Gastroesophageal sphincter (tissue), 3 donors: ENCODE measurements around the gene SV2B.

Source experiments
- POLR2AphosphoS5 ChIP-seq: sonication (generic); formaldehyde crosslinking; IDR thresholded peaks from one replicate; pipeline ENCODE4 v1.6.1; 2017; ENCODE audit warnings: antibody characterized with exemption
- TF ChIP-seq, protein P1 (sequence below), 4 experiments: fragments of 200-600 bp in 2 of 4; fragments of 450-650 bp in 2 of 4; sonication (generic) in 1 of 4; IDR thresholded peaks; one replicate each; pipeline ENCODE4 v1.5.1; 2017 to 2019; ENCODE audit warnings: antibody characterized with exemption in 4 of 4, mild to moderate bottlenecking in 2 of 4, moderate library complexity in 2 of 4

DNA sequence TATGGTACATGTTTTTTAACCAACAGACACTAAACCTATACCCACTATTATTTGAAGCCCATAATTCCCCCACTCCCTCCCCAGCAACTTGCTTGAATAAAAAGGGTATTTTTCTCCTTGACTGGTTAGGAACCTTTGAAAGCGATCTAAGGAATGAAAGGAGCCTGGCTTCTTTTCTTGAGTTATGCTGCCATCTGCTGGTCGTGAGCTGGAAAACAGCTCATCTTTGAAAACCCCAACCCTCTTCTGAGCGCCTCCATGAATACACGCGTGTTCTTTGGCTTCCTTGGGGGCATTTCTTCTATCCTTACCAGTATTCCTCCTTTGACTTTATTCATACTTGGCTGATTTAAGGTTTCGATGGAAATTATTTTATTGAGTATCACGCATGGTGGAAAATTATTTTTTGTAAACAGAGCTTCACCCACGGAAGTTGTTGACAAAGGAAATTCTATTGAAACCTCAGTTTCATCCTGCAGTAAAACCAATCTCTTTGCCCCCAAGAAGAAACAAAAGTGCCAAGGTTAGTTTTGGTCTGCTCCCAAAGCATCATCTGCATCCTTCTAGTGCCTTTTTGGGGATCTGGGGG is 171.6 kb downstream of the SV2B start:
- TF ChIP-seq, protein P1, sequence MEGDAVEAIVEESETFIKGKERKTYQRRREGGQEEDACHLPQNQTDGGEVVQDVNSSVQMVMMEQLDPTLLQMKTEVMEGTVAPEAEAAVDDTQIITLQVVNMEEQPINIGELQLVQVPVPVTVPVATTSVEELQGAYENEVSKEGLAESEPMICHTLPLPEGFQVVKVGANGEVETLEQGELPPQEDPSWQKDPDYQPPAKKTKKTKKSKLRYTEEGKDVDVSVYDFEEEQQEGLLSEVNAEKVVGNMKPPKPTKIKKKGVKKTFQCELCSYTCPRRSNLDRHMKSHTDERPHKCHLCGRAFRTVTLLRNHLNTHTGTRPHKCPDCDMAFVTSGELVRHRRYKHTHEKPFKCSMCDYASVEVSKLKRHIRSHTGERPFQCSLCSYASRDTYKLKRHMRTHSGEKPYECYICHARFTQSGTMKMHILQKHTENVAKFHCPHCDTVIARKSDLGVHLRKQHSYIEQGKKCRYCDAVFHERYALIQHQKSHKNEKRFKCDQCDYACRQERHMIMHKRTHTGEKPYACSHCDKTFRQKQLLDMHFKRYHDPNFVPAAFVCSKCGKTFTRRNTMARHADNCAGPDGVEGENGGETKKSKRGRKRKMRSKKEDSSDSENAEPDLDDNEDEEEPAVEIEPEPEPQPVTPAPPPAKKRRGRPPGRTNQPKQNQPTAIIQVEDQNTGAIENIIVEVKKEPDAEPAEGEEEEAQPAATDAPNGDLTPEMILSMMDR (IDR thresholded peaks at IDR 0.05): peak; percentile 59 to 84 (median 84)
- TF ChIP-seq POLR2AphosphoS5: no peak
